Psoas muscle (tissue), 8 donors: Measurements from ENCODE around the gene GALNTL6. TPM values are rescaled to one million over a fixed set of nuclear protein-coding genes. Genes with fewer than 3 reads are reported as not detected.

ENCODE experiments used
- ATAC-seq, 4 donors: fragments of 200-7000 bp; cut with Tn5 transposase; one replicate each; pipeline ENCODE4 v1.9.1; 2020; ENCODE audit warnings: moderate library complexity in 3 of 4, mild to moderate bottlenecking in 2 of 4
- DNase-seq, 2 donors: peaks; one replicate each; pipeline ENCODE4 v3.0.0-alpha.2; 2020
- H3K27ac ChIP-seq: fragments of 200-600 bp; one replicate; pipeline ENCODE4 v1.8.0; 2022
- H3K27me3 ChIP-seq, 3 donors: fragments of 200-600 bp in 1 of 3; one replicate each; pipeline versions ENCODE4 v1.6.1 to v1.8.0; 2013 to 2022; ENCODE audit warnings: low read length in 2 of 3, mild to moderate bottlenecking in 2 of 3, moderate library complexity in 1 of 3; ENCODE audit not compliant: insufficient read depth in 3 of 3
- H3K36me3 ChIP-seq, 2 donors: fragments of 200-600 bp in 1 of 2; one replicate each; pipeline versions ENCODE4 v1.6.1 to v1.8.0; 2013 to 2022; ENCODE audit warnings: low read depth in 1 of 2, mild to moderate bottlenecking in 1 of 2, moderate library complexity in 1 of 2; ENCODE audit not compliant: insufficient read depth in 1 of 2
- H3K4me1 ChIP-seq: fragments of 200-600 bp; one replicate; pipeline ENCODE4 v1.8.0; 2022
- H3K4me3 ChIP-seq: fragments of 200-600 bp; one replicate; pipeline ENCODE4 v1.8.0; 2022; ENCODE audit warnings: mild to moderate bottlenecking
- H3K9me3 ChIP-seq: fragments of 200-600 bp; one replicate; pipeline ENCODE4 v1.8.0; 2022
- CTCF ChIP-seq: fragments of 200-600 bp; IDR thresholded peaks from one replicate; pipeline ENCODE4 v1.8.0; 2022; ENCODE audit warnings: antibody characterized with exemption
- WGBS, 3 donors: extraction: QIAGEN DNeasy Blood & Tissue Kit; methylation state at CpG; one replicate each; pipeline versions ENCODE4 v1.1.6 to v1.1.7; 2013; 5-methylcytosine and 5-hydroxymethylcytosine counted together
- intact Hi-C, 2 donors: fragments of 100-400 bp; cut with DNase I; formaldehyde crosslinking; loops; one replicate each; pipeline versions ENCODE4 v1.11.0 to v1.14.2; 2022
- polyA plus RNA-seq, 3 donors: library from polyadenylated mRNA; stranded (reverse); fragments of 200-250 nt; gene quantifications; one replicate each; pipeline ENCODE4 v1.2.3, GENCODE V29; 2013
- total RNA-seq, 4 donors: library from RNA; stranded (reverse); fragmentation: NEBNext Ultra II Directional in 2 of 4; extraction: Animal tissue kit (Norgen Biotek cat#: 25700) in 2 of 4; gene quantifications; one replicate each; pipeline versions ENCODE4 v1.2.1 to v1.2.4, GENCODE V29; 2021 to 2023
- donor health status: healthy with polysubstance abuse.
- donor health status: DM: no; HTN: no; CAD: no; lungs with moderate emphysema.
- donor health status: Bipolar disorder and iron deficiency.
- donor health status: healthy.
- donor health status: DM: yes; HTN: yes; CAD: no.
- donor health status: DM: no; HTN: no; CAD: no.
- donor health status: DM: no; HTN: no; CAD: no.
- donor health status: DM: yes; HTN: yes; CAD: no.

Gene GALNTL6
- total and polyA plus RNA-seq, 7 donors = 0.01 to 0.91 (median 0.21) TPM; not detected in 3

- H3K36me3 ChIP-seq = no peaks in the 10 kb centered on the region
- no peak for ATAC-seq
- intact Hi-C loops = no loop called here
- no peaks in the 10 kb centered on the region for H3K27me3 ChIP-seq
- no peaks in the 10 kb centered on the region for H3K4me1 ChIP-seq
- no peak overlapping the region for H3K27ac ChIP-seq
- H3K4me3 ChIP-seq = no peak overlapping the region
- DNase-seq = no peak
- 90 to 93% (median 92%) methylated on average over 5 of the region's 5 CpGs for WGBS, 3 donors
- no peak for TF ChIP-seq CTCF
- H3K9me3 ChIP-seq = no peaks in the 10 kb centered on the region
These were observed 1106.1 kb downstream of the GALNTL6 start for GRCh38 chr4:172919269-172919668.

- Histone ChIP-seq H3K9me3 (no peaks in the 10 kb centered on the region), H3K4me3 (no peak overlapping the region), H3K4me1 (no peaks in the 10 kb centered on the region), H3K27me3 (no peaks in the 10 kb centered on the region), H3K27ac (no peak overlapping the region), H3K36me3 (no peaks in the 10 kb centered on the region)
- intact Hi-C loops = no loop called here
- no peak for DNase-seq
- no peak for ATAC-seq
- 65 to 74% (median 70%) methylated on average over 5 of the region's 5 CpGs for WGBS, 3 donors
- no peak for TF ChIP-seq CTCF
These were observed 1114.1 kb downstream of the GALNTL6 start for GRCh38 chr4:172927096-172927814.

- no peak overlapping the region for H3K4me3 ChIP-seq
- no peaks in the 10 kb centered on the region for H3K27me3 ChIP-seq
- H3K4me1 ChIP-seq = no peaks in the 10 kb centered on the region
- H3K9me3 ChIP-seq = no peaks in the 10 kb centered on the region
- DNase-seq (no peak), ATAC-seq (no peak)
- TF ChIP-seq CTCF = no peak
- no peaks in the 10 kb centered on the region for H3K36me3 ChIP-seq
- intact Hi-C loops = no loop called here
- no peak overlapping the region for H3K27ac ChIP-seq
These were observed 1115.1 kb downstream of the GALNTL6 start for GRCh38 chr4:172928347-172928746.

- Histone ChIP-seq H3K4me3 (no peak overlapping the region), H3K36me3 (no peaks in the 10 kb centered on the region), H3K27ac (no peak overlapping the region), H3K9me3 (no peaks in the 10 kb centered on the region), H3K4me1 (no peaks in the 10 kb centered on the region), H3K27me3 (no peaks in the 10 kb centered on the region)
- intact Hi-C loops = no loop called here
- ATAC-seq (no peak), DNase-seq (no peak)
- TF ChIP-seq CTCF = no peak
- WGBS, 3 donors = 50 to 57% (median 51%) methylated on average over 6 of the region's 6 CpGs
These were observed 1125.0 kb downstream of the GALNTL6 start for GRCh38 chr4:172938072-172938829.
